IPS-15b (cell line): ENCODE measurements around the gene GARNL3.

Experiments used
- H3K27me3 ChIP-seq: one replicate; pipeline ENCODE4 v1.6.1; 2013; ENCODE audit warnings: low read length; ENCODE audit not compliant: control insufficient read depth, insufficient read depth
- H3K36me3 ChIP-seq: one replicate; pipeline ENCODE4 v1.6.1; 2013; ENCODE audit warnings: low read length; ENCODE audit not compliant: control insufficient read depth, insufficient read depth
- H3K4me1 ChIP-seq: one replicate; pipeline ENCODE4 v1.6.1; 2013; ENCODE audit warnings: mild to moderate bottlenecking, low read length; ENCODE audit not compliant: control insufficient read depth, insufficient read depth
- H3K4me3 ChIP-seq: one replicate; pipeline ENCODE4 v1.5.1; 2013; ENCODE audit warnings: low read depth, low read length
- H3K9ac ChIP-seq: one replicate; pipeline ENCODE4 v1.6.1; 2013; ENCODE audit warnings: low read depth, mild to moderate bottlenecking, low read length
- H3K9me3 ChIP-seq: one replicate; pipeline ENCODE4 v1.6.1; 2013; ENCODE audit warnings: mild to moderate bottlenecking, low read length; ENCODE audit not compliant: control insufficient read depth, insufficient read depth

GARNL3 gene

DNA sequence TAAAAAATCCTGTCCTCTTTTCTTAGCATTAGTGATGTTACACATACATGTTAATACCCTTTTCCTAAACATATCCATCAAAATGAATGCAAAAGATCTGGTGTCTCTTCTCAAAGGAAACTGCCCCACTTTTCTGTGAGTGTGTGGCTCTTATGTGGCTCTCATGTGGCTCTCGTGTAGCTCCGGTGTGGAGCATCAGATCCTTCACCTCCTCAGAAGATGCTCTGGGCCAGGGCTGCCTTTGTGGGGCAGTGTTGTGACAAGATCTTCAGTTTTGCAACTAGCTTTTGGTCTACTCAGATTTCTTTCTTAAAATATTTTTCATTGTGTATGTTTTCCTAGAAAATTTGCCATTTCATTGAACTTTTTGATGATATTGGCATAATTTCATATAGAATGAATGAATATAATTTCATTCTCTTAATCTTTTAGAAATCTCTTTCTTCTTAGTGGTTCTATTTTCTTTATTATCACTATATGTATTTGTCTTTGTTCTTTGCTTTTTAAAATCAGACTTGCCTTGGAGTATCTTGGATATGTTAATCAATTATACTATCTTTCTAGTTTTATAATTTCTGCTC, 19.4 kb downstream of the GARNL3 start:
- Histone ChIP-seq H3K9me3 (no peaks in the 10 kb centered on the region), H3K4me1 (no peaks in the 10 kb centered on the region), H3K4me3 (no peak overlapping the region), H3K27me3 (no peaks in the 10 kb centered on the region), H3K9ac (no peak overlapping the region), H3K36me3 (no peaks in the 10 kb centered on the region)

DNA sequence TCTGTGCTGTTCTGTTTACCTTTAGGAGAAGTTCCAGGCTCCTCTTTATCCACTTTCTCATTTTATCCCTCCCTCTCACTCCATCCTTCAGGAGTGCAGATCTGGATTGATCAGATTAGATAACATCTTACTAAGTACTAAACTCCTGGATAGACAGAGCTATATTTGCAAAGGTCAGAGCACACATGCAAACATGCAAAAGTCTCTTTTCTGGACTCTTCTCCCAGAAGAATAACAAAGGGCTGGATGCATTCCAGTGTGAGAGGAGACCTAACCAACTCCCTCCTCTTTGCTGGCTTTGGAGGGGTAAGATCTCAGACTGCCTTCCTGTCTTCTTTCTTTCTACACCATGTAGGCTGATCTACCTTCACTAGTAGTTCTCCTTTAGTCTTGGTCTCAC, 21.4 kb downstream of the GARNL3 start:
- H3K9me3 ChIP-seq = no peaks in the 10 kb centered on the region
- no peaks in the 10 kb centered on the region for H3K36me3 ChIP-seq
- no peaks in the 10 kb centered on the region for H3K27me3 ChIP-seq
- no peak overlapping the region for H3K4me3 ChIP-seq
- no peaks in the 10 kb centered on the region for H3K4me1 ChIP-seq
- no peak overlapping the region for H3K9ac ChIP-seq

DNA sequence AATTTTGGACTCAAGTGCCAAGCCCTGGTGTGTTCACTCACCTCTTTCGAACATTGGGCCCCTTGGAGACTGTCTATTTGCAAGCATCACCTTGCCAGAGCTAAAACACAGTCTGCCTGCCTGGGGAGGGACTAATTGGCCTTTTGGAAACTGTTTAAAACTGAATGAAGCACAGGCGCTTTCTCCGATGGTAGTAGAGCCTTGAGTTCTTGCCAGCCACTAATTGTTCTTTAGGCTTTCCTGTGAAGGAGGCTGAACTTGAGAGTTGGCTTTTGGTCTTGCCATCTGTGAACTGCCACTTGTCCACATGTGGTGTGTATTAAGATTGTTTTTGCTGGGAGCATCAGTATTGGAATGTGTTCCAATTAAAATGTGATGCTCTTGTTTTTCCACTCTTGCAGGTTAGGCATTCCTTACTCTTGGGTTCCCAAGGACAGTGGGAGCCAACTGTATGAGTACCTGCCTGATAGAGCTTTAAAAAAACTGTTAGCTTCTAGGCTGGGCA, 26.0 kb downstream of the GARNL3 start:
- H3K4me1 ChIP-seq = no peaks in the 10 kb centered on the region
- no peaks in the 10 kb centered on the region for H3K27me3 ChIP-seq
- H3K9ac ChIP-seq = no peak overlapping the region
- no peaks in the 10 kb centered on the region for H3K36me3 ChIP-seq
- H3K4me3 ChIP-seq = no peak overlapping the region
- no peaks in the 10 kb centered on the region for H3K9me3 ChIP-seq

DNA sequence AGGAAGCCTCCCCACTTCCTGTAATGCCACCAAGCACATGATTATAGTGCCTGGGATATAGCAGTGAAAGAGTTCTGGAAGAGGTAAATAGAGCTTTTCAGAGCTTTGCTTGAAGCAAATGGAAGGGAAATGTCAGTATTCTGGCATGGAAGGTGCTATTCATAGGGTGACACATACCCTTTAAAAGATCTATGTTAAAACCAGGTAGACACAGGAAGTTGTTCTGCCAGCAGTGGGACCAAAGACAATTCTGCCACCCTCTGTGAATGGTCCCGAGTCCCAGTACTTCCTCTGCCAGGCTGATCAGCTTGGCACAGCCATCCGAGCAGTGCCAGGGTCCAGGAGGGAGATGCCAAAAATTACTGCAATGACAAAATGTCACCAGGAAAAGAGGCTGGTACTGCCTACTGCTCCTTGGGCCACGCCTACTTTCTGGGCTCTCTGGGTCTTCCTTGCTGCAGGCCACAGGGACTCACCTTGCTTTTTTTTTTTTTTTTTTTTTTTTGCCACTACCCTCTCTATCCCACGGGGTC, 26.7 kb downstream of the GARNL3 start:
- Histone ChIP-seq H3K27me3 (no peaks in the 10 kb centered on the region), H3K4me3 (no peak overlapping the region), H3K4me1 (no peaks in the 10 kb centered on the region), H3K36me3 (no peaks in the 10 kb centered on the region), H3K9me3 (no peaks in the 10 kb centered on the region), H3K9ac (no peak overlapping the region)

DNA sequence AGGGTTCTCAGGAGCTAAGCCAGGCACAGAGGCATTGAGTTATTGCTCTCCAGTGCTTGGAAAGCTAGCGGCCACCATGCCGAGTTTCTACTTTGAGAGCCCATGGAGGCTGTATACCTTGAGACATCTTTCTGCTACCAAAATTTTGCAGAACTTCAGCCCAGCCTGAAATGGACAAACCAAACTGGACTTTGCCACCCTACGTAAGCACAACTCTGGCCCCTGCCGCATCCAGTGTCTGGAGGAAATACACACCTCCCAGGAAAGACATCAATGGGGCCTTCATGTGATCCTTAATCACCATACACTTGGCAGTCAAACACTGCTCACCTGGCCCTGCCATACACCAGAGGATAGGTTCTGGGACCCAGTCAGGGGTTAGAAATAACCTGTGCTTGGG, 27.8 kb downstream of the GARNL3 start:
- Histone ChIP-seq H3K4me3 (no peak overlapping the region), H3K4me1 (no peaks in the 10 kb centered on the region), H3K27me3 (no peaks in the 10 kb centered on the region), H3K9ac (no peak overlapping the region), H3K36me3 (no peaks in the 10 kb centered on the region), H3K9me3 (no peaks in the 10 kb centered on the region)

DNA sequence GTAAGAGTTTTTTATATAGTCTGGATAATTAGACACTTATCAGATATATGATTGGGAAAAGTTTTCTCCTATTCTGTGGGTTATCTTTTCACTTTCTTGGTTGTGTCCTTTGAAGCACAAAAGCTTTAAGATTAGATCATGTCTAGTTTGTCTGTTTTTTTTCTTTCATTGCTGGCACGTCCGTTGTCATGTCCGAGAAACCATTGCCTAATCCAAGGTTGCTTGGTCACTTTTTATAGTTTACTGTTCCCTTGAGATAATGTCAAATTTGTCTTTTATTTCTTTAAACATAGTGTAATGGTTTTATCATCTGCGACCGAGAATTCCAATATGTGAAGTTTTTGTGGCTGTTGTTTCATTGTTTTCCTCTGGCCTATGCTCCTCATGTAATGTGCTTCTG, 28.8 kb downstream of the GARNL3 start:
- no peak overlapping the region for H3K4me3 ChIP-seq
- H3K36me3 ChIP-seq = no peaks in the 10 kb centered on the region
- no peak overlapping the region for H3K9ac ChIP-seq
- no peaks in the 10 kb centered on the region for H3K27me3 ChIP-seq
- H3K9me3 ChIP-seq = no peaks in the 10 kb centered on the region
- H3K4me1 ChIP-seq = no peaks in the 10 kb centered on the region

DNA sequence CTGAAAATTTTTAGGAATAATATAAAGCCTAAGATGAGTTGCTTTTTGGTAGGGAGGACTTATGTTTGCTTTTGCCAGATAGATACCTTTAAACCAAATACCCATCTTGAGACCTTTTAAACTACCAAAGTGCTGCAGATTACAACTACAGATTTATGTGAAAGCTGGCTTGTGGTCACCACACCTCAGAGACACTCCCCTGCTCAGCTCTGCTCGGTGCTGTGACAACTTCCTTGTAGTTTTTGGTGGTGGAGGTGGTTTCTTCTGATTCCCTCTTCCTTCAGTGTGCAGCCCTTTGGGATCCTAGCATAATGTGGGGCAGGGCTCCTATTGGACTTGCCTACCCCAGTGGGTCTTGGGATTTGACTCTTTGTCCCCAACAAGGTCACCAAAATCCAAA, 29.2 kb downstream of the GARNL3 start:
- Histone ChIP-seq H3K4me3 (no peak overlapping the region), H3K4me1 (no peaks in the 10 kb centered on the region), H3K9me3 (no peaks in the 10 kb centered on the region), H3K9ac (no peak overlapping the region), H3K36me3 (no peaks in the 10 kb centered on the region), H3K27me3 (no peaks in the 10 kb centered on the region)

DNA sequence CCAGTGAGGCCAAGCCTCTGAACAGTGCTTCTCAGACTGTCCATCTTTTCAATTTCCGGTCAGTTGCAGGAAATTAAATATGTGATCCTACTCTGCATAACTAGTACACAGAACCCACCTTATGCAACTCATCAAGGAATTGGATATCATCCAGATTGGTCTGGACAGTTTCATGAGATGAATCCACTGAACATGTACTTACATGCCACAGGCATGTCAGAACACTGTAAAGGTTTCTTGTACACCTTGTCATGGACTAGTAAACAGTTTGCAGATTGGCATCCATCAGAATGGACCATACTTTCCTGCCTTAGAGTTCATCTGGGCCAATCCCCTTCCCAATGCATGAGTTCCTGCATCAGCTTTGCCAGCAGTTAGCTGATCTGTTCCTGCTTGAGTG, 30.4 kb downstream of the GARNL3 start:
- no peaks in the 10 kb centered on the region for H3K4me1 ChIP-seq
- no peaks in the 10 kb centered on the region for H3K36me3 ChIP-seq
- H3K4me3 ChIP-seq = no peak overlapping the region
- no peaks in the 10 kb centered on the region for H3K27me3 ChIP-seq
- H3K9me3 ChIP-seq = no peaks in the 10 kb centered on the region
- no peak overlapping the region for H3K9ac ChIP-seq

DNA sequence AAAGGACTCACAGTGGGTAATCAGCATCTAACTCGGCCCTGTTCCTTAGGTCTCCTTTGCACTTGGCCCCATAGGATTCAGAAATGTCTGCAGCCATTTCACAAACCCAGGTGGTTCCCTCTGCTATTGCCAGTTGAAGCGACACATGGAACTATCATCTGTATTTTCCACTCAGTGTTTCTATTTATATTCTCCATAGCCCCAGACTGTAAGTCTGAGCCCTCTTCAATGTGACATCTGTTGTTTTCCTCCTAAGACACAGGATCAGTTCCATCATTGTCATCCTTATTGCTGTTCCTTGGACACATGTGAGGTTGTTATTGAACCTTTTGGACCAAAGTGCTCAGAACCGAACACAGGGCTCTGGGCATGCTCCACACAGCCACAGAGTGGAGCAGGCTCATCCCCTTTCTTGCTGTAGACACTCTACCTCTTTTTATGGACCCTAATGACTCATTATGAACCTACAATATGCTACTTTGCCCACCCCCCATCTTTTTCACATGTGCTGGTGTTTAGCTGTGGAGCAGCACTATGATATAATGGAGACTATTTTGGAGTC, 36.4 kb downstream of the GARNL3 start:
- no peak overlapping the region for H3K4me3 ChIP-seq
- no peak overlapping the region for H3K9ac ChIP-seq

DNA sequence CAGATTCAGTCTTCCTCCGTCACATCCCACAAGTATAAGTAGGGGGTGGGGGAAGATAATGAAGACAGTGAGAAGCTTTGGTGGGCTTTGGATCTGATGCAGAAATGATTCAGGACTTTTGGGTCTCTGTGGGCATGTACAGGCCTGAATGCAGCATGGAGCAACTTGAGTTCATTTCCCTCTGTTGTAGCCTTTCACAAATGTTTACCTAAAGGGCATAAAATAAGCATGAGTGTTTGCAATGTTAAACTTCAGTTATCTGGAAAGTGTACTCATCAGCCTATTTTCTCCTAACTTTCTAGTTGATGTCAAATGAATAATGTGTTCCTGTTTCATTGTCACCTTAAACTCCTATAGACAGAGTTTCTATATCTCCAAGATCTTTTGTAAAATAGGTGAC, 39.3 kb downstream of the GARNL3 start:
- H3K9me3 ChIP-seq = no peaks in the 10 kb centered on the region
- no peak overlapping the region for H3K4me3 ChIP-seq
- H3K4me1 ChIP-seq = no peaks in the 10 kb centered on the region
- H3K36me3 ChIP-seq = no peaks in the 10 kb centered on the region
- H3K27me3 ChIP-seq = no peaks in the 10 kb centered on the region
- no peak overlapping the region for H3K9ac ChIP-seq

More for the DNA sequence above, 36.4 kb downstream of the GARNL3 start:
- Histone ChIP-seq H3K9me3 (no peaks in the 10 kb centered on the region), H3K36me3 (no peaks in the 10 kb centered on the region), H3K27me3 (no peaks in the 10 kb centered on the region), H3K4me1 (no peaks in the 10 kb centered on the region)

DNA sequence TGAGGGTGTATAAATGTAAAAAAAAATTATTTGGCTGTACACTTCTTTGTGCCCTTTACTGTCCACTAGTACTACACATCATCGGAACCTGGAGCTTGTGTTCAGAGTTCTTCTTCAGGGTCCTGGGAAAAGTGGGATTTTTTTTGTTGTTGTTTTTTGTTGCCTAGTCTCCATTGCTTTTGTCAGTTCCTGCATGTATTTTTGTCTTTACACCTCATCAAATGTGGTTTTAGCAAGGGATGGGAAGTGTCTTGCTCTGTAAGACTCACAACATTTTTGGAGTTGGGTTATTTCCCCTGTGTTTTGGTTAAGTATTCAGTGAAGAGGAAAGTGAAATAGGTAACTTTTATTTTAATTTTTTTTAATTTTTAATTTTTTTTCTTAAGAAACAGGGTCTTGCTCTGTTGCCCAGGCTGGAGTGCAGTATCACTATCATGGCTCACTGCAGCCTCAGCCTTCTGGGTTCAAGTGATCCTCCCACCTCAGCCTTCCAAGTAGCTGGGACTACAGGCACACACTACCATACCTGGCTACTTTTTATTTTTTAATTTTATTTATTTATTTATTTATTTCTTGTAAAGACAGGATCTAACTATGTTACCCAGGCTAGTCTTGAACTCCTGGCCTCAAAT, 40.7 kb downstream of the GARNL3 start:
- Histone ChIP-seq H3K9me3 (no peaks in the 10 kb centered on the region), H3K4me3 (no peak overlapping the region), H3K36me3 (no peaks in the 10 kb centered on the region), H3K4me1 (no peaks in the 10 kb centered on the region), H3K27me3 (no peaks in the 10 kb centered on the region), H3K9ac (no peak overlapping the region)

DNA sequence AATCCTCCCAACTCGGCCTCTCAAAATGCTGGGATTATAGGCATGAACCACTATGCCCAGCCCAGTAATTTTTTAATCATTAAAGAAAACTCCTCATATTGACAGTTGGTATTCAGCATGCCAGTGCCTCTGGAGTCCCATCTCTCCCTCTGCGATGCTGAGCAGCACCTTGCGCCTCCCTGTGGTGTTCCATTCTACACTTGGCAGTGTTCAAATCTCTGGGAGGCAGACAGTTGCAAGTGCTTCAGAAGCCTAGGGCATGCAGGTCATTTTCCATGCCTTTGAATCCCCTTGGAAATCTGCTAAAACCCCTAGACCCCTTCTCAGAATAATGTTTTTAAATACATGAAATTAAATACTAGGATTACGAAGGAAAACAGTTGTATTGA, 41.3 kb downstream of the GARNL3 start:
- Histone ChIP-seq H3K4me3 (no peak overlapping the region), H3K36me3 (no peaks in the 10 kb centered on the region)

More for the DNA sequence above, 41.3 kb downstream of the GARNL3 start:
- Histone ChIP-seq H3K9ac (no peak overlapping the region), H3K4me1 (no peaks in the 10 kb centered on the region), H3K27me3 (no peaks in the 10 kb centered on the region), H3K9me3 (no peaks in the 10 kb centered on the region)
